HG03097 (cell line): ENCODE data around the gene MACC1.
"Not testable (repeated sequence)": the region's sequence is repeated elsewhere in the genome, so short reads cannot be mapped to it uniquely, and the experiment has no call there.

Experiments
- ATAC-seq: cut with Tn5 transposase; IDR thresholded peaks from one replicate; pipeline ENCODE4 v1.9.1; 2021; ENCODE audit not compliant: unreplicated experiment, low FRiP score

Gene MACC1

GRCh38 chr7:20136647-20137046 lies 80.5 kb downstream of the MACC1 start:
- no peak for ATAC-seq

- no peak for ATAC-seq
These were observed 83.4 kb downstream of the MACC1 start for GRCh38 chr7:20133803-20134202.

DNA sequence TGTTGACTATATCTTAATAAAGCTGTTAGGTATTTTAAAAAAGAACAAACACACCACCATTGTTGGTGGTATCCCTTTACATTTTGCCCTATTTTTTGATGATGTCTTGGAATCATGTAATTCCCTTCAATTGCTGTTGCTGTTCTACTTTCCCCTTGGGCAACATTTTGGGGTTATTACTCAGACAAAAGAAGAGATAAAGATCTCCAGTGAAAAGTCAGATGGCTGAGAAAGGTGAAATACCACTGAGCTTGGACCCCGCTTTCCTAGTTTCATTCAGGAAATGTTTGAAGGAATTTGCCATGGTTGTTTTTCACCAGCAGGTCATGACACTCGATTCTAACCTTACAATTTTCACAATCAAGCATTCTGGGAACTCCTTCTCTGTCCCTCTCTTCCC lies 84.6 kb downstream of the MACC1 start:
- ATAC-seq = no peak

DNA sequence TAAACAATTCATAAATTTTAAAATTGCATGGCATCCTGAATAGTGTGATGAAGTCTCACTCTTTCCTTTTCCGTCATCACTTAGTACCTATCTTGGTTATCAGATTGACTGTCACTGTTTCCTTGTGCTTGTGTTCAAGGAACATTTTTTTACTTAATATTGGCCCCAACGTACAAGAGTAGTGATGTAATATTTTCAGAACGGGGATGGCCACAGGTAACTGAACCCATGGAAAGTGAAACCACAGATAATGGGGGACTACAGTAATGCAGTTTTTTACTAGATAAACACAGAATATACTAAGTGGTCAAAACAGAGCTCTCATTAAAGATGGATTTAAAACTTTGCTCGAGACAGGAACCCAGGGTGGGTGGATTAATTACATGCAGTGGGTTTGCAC lies 85.4 kb downstream of the MACC1 start:
- no peak for ATAC-seq

GRCh38 chr7:20129920-20130319 lies 87.3 kb downstream of the MACC1 start:
- ATAC-seq = no peak

GRCh38 chr7:20128001-20128400 lies 89.2 kb downstream of the MACC1 start:
- no peak for ATAC-seq

DNA sequence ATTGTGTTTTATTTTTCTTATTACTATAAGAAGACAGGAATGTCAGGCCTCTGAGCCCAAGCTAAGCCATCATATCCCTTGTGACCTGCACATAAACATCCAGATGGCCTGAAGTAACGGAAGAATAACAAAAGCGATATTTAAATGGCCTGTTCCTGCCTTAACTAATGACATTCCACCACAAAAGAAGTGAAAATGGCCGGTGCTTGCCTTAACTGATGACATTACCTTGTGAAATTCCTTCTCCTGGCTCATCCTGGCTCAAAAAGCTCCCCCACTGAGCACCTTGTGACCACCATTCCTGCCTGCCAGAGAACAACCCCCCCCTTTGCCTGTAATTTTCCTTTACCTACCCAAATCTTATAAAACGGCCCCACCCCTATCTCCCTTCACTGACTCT lies 91.1 kb downstream of the MACC1 start:
- not testable (repeated sequence) for ATAC-seq

- not testable (repeated sequence) for ATAC-seq
These were observed 93.1 kb downstream of the MACC1 start for GRCh38 chr7:20124087-20124486.

- ATAC-seq = not testable (repeated sequence)
These were observed 94.4 kb downstream of the MACC1 start for GRCh38 chr7:20122653-20123316.

GRCh38 chr7:20122073-20122472 lies 95.1 kb downstream of the MACC1 start:
- no peak for ATAC-seq

GRCh38 chr7:20121404-20121803 lies 95.8 kb downstream of the MACC1 start:
- ATAC-seq = no peak

GRCh38 chr7:20120611-20121168 lies 96.5 kb downstream of the MACC1 start:
- ATAC-seq = not testable (repeated sequence)

DNA sequence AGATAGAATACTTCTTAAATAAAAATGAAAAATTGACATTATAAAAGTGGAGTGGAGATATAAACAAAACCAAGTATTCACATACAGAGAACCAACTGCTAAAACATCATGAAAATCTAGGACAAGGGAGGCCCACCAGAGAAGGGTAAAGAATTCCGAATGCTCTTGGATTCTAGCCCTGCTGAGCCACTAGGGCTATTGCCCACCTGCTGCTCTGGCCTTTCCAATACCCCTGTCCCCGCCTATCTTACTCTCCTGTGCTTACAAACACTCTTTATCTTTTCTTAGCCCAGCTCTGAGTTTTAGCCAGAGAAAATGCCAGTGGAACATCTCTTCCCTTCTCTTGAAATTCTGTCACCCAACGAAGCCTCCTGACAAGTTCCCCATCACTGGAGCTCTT lies 100.3 kb downstream of the MACC1 start:
- no peak for ATAC-seq

GRCh38 chr7:20114468-20114867 lies 102.7 kb downstream of the MACC1 start:
- ATAC-seq = peak; percentile 69

DNA sequence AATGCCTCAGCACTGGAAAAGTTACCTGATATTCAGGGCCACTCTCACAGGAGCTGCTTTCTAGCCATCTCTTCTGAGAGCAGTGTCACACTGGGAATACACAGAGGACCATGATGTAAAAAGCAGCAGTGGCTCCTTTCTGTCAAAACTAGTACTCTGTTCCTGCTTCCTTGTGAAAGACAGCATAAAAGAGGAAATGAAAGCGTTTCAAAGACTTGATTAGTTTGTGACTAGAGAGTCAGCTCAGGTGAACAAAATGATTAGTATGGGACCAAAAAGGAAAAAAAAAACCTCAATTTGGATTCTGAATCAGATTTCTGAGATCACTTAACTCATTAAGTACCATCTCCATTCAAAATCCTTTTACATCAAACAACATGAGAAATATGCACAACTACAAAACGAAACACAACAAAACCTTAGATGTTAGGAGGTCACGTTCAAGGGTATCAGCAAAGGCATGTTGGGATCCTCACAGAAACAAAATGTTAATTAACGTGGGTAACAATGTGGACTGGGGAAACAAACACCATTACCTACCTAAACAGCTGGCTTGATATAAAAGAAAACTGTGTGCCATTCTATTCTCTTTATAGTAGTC lies 103.7 kb downstream of the MACC1 start:
- peak; percentile 71 for ATAC-seq

DNA sequence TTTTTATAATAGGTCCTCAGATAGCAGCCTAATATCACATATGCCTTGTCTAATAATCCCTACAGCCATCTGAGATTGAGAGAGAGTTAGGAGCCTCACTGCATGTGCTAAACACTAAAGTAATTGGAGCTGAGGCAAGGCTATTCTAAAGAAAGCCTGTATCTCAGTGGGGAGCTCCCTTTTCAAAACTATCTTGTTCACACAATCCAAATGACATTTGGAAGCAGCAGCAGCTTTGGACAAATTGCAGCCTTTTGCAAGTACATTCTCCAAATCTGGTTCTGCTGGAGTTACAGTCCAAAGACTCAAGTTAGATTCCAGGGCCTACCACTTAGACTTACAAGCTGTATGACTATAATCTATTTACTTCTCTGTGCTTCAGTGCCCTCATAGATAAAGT lies 104.5 kb downstream of the MACC1 start:
- no peak for ATAC-seq

GRCh38 chr7:20111821-20112542 lies 105.2 kb downstream of the MACC1 start:
- no peak for ATAC-seq

- ATAC-seq = no peak
These were observed 109.6 kb downstream of the MACC1 start for GRCh38 chr7:20107582-20107981.

- ATAC-seq = no peak
These were observed 112.5 kb downstream of the MACC1 start for GRCh38 chr7:20104696-20105095.

GRCh38 chr7:20102982-20103381 lies 114.2 kb downstream of the MACC1 start:
- ATAC-seq = no peak

DNA sequence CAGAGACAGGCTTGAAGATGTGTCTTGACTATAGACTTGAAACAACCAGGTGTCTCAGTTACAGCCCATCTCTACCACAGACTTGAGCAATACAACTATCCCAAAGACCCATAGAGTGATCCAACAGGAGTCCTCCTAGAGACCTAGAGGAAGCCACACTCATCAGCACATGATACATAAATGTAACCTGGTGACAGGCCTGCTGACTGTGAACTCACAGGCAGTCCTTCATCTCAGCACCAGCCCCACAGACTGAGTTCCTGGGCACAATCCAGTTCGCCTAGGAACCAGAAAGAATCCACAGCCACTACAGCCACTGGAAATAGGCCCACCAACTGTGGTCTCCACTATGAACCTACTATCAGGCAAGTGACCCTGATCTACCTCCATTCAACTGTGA lies 121.3 kb downstream of the MACC1 start:
- ATAC-seq = no peak

GRCh38 chr7:20095436-20095835 lies 121.7 kb downstream of the MACC1 start:
- no peak for ATAC-seq
